Right lobe of liver (tissue), 4 donors: ENCODE data around the gene SUFU.

Experiments used
- POLR2A ChIP-seq: fragments of 450-650 bp; IDR thresholded peaks from one replicate; pipeline ENCODE4 v1.6.1; 2017; ENCODE audit warnings: antibody characterized with exemption, mild to moderate bottlenecking
- TF ChIP-seq, protein P1 (sequence below), 4 donors: fragments of 200-600 bp in 3 of 4; fragments of 450-650 bp in 1 of 4; IDR thresholded peaks; one replicate each; pipeline versions ENCODE4 v1.5.1 to v1.8.0; 2016 to 2022; ENCODE audit warnings: antibody characterized with exemption in 4 of 4, mild to moderate bottlenecking in 2 of 4
- donor health status: DM: no; HTN: no; CAD: no.
- donor health status: DM: no; HTN: no; CAD: no.
- donor health status: DM: no; HTN: yes; CAD: no.

DNA sequence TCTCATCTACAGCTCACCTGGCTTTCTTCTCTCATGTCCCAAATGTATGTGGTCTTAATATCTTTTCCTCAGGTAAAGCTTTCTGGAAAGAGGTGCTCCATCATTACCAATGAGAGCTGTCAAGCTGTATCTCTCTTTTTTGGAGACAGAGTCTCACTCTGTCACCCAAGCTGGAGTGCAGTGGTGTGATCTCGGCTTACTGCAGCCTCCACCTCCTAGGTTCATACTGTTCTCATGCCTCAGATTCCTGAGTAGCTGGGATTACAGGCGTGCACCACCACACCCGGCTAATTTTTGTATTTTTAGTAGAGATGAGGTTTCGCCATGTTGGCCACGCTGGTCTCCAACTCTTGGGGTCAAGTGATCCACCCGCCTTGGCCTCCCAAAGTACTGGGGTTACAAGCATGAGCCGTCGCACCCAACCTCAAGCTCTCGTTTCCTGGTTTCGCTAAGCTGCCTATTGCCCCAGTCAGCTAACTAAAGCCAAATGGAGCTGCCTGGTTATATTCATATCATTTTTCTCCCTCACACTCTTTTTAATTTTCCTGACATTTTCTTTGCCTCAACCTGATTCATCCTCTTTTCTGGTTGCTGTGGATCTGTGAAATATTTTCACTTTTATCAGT, 60.5 kb downstream of the SUFU start:
- TF ChIP-seq, protein P1, sequence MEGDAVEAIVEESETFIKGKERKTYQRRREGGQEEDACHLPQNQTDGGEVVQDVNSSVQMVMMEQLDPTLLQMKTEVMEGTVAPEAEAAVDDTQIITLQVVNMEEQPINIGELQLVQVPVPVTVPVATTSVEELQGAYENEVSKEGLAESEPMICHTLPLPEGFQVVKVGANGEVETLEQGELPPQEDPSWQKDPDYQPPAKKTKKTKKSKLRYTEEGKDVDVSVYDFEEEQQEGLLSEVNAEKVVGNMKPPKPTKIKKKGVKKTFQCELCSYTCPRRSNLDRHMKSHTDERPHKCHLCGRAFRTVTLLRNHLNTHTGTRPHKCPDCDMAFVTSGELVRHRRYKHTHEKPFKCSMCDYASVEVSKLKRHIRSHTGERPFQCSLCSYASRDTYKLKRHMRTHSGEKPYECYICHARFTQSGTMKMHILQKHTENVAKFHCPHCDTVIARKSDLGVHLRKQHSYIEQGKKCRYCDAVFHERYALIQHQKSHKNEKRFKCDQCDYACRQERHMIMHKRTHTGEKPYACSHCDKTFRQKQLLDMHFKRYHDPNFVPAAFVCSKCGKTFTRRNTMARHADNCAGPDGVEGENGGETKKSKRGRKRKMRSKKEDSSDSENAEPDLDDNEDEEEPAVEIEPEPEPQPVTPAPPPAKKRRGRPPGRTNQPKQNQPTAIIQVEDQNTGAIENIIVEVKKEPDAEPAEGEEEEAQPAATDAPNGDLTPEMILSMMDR (IDR thresholded peaks at IDR 0.05), result no peak
- TF ChIP-seq POLR2A, result no peak
